HCT116 (cell line): ENCODE results near the gene HTRA3.

Experiments
- CTCF ChIP-seq, 3 experiments: fragments of 200-600 bp in 1 of 3; sonication (generic) in 1 of 3; IDR thresholded peaks in 2 of 3; conservative IDR thresholded peaks in 1 of 3; 2 replicates each; pipeline ENCODE4 v1.5.1; 2012 to 2017; ENCODE audit warnings: low read depth in 2 of 3, low read length in 2 of 3, antibody characterized with exemption in 1 of 3, borderline replicate concordance in 1 of 3, control low read depth in 1 of 3, mild to moderate bottlenecking in 1 of 3, mixed read lengths in 1 of 3, mixed run types in 1 of 3, moderate library complexity in 1 of 3; ENCODE audit not compliant: insufficient read depth in 1 of 3
- EZH2 ChIP-seq: fragments of 200-600 bp; sonication (generic); IDR thresholded peaks from 2 replicates; pipeline ENCODE4 v1.6.1; 2017; ENCODE audit warnings: antibody characterized with exemption, mixed run types
- RAD21 ChIP-seq: IDR thresholded peaks from 2 replicates; pipeline ENCODE4 v1.6.1; 2012; ENCODE audit warnings: low read depth, mild to moderate bottlenecking
- SIN3A ChIP-seq: IDR thresholded peaks from 2 replicates; pipeline ENCODE4 v1.6.1; 2012; ENCODE audit warnings: low read depth
- YY1 ChIP-seq: IDR thresholded peaks from 2 replicates; pipeline ENCODE4 v1.6.1; 2011; ENCODE audit warnings: low read length, low read depth, moderate library complexity, mild to moderate bottlenecking; ENCODE audit not compliant: insufficient replicate concordance; ENCODE audit errors: extremely low read depth
- ZBTB33 ChIP-seq: IDR thresholded peaks from 2 replicates; pipeline ENCODE4 v1.6.1; 2011; ENCODE audit warnings: mild to moderate bottlenecking, low read length, moderate library complexity; ENCODE audit not compliant: insufficient replicate concordance; ENCODE audit errors: extremely low read depth
- ZNF274 ChIP-seq: fragments of 200-500 bp; sonication (Bioruptor generic); IDR thresholded peaks from 2 replicates; pipeline ENCODE4 v1.6.1; 2014; ENCODE audit warnings: mild to moderate bottlenecking, low read depth, low read length, inconsistent platforms

GRCh38 chr4:8236106-8236919 is 33.2 kb upstream of the HTRA3 start:
- TF ChIP-seq ZNF274 (no peak), CTCF (IDR thresholded peaks at IDR 0.05 in 2 of 3, conservative IDR thresholded peaks at IDR 0.05 in 1 of 3; ENCODE audit: borderline replicate concordance in 1 of 3, insufficient read depth in 1 of 3, low read depth in 2 of 3, low read length in 2 of 3) (no peak), ZBTB33 (no peak), RAD21 (no peak), EZH2 (no peak), SIN3A (no peak), YY1 (no peak)
